Transverse colon (tissue), 4 donors: ENCODE measurements around the gene MEX3A. TPM values are rescaled to one million over a fixed set of nuclear protein-coding genes. Genes with fewer than 3 reads are reported as not detected.

Experiments used
- DNase-seq: peaks from one replicate; pipeline ENCODE4 v3.0.0-alpha.2; 2019
- H3K27ac ChIP-seq, 4 donors: fragments of 200-600 bp; sonication (generic); 2 replicates each; pipeline ENCODE4 v1.5.1; 2016 to 2018; ENCODE audit warnings: inconsistent platforms in 4 of 4
- H3K27me3 ChIP-seq: fragments of 200-600 bp; sonication (generic); 2 replicates; pipeline ENCODE4 v1.5.1; 2017; ENCODE audit warnings: inconsistent platforms
- H3K36me3 ChIP-seq, 4 donors: fragments of 200-600 bp; sonication (generic); 2 replicates each; pipeline ENCODE4 v1.5.1; 2017 to 2019; ENCODE audit warnings: inconsistent platforms in 4 of 4
- H3K4me1 ChIP-seq, 4 donors: fragments of 200-600 bp; sonication (generic); 2 replicates each; pipeline ENCODE4 v1.5.1; 2017 to 2020; ENCODE audit warnings: inconsistent platforms in 4 of 4
- H3K4me3 ChIP-seq, 4 donors: fragments of 200-600 bp; sonication (generic); 1 replicate in 1 of 4; 2 replicates in 3 of 4; pipeline versions ENCODE4 v1.5.1 to v1.6.1; 2017 to 2019; ENCODE audit warnings: inconsistent platforms in 4 of 4
- H3K9me3 ChIP-seq, 2 donors: fragments of 200-600 bp; sonication (generic); 2 replicates each; pipeline ENCODE4 v1.5.1; 2017 to 2019; ENCODE audit warnings: inconsistent platforms in 2 of 2
- EP300 ChIP-seq: sonication (generic); formaldehyde crosslinking; IDR thresholded peaks from one replicate; pipeline ENCODE4 v1.6.1; 2017; ENCODE audit warnings: antibody characterized with exemption, low read depth
- POLR2A ChIP-seq: fragments of 450-650 bp; IDR thresholded peaks from one replicate; pipeline ENCODE4 v1.6.1; 2016; ENCODE audit warnings: antibody characterized with exemption, mild to moderate bottlenecking, moderate library complexity
- POLR2AphosphoS5 ChIP-seq, 3 donors: sonication (generic); formaldehyde crosslinking; IDR thresholded peaks; one replicate each; pipeline ENCODE4 v1.6.1; 2016; ENCODE audit warnings: antibody characterized with exemption in 3 of 3
- WGBS, 2 donors: methylation state at CpG; one replicate each; pipeline ENCODE4 v1.1.5; 2018; ENCODE audit warnings: low coverage in 1 of 2; 5-methylcytosine and 5-hydroxymethylcytosine counted together
- in situ Hi-C, 4 donors: fragments of 200-750 bp; cut with MboI; loops; one replicate each; pipeline versions ENCODE4 v1.15.0 to v1.15.1; 2017; ENCODE audit warnings: low sequenced_read_pairs in 3 of 4, low pct_ligation_motif_present in 1 of 4, low pct_unique_long_range_greater_than_20kb in 1 of 4
- intact Hi-C: fragments of 100-400 bp; cut with DNase I; formaldehyde crosslinking; loops from one replicate; pipeline ENCODE4 v1.15.1; 2023; ENCODE audit warnings: low total_unique reads
- total RNA-seq, 4 donors: library from RNA; depleted of rRNA; stranded (reverse); fragments of >200 nt; gene quantifications; one replicate each; pipeline ENCODE4 v1.1.0, GENCODE V29; 2016
- TF ChIP-seq, protein P1 (sequence below), 5 experiments: fragments of 200-600 bp in 3 of 5; fragments of 450-650 bp in 2 of 5; sonication (generic) in 3 of 5; IDR thresholded peaks; 1 replicate in 2 of 5; 2 replicates in 3 of 5; pipeline ENCODE4 v1.5.1; 2016 to 2017; ENCODE audit warnings: antibody characterized with exemption in 5 of 5, inconsistent platforms in 3 of 5, mild to moderate bottlenecking in 2 of 5, moderate library complexity in 1 of 5

MEX3A gene
- total RNA-seq, 4 donors from 2014 or later: 0.14 to 0.60 (median 0.48) TPM; not detected in 1

- no peak for DNase-seq
- peaks cover 0 to 7% (median 1%) of the 10 kb centered on the region in 4 donors for H3K4me1 ChIP-seq
- H3K27ac ChIP-seq: peak overlapping the region in 1 of 4 donors; percentile 34
- H3K36me3 ChIP-seq: no peaks in the 10 kb centered on the region
- H3K4me3 ChIP-seq: no peak overlapping the region
- 59% methylated on average over 5 of the region's 6 CpGs; no CpG with 5 or more reads in 1 of the 2 donors for WGBS, 2 donors
- TF ChIP-seq EP300: no peak
- TF ChIP-seq POLR2AphosphoS5 (IDR thresholded peaks at IDR 0.05): no peak
- no peak for TF ChIP-seq POLR2A
- TF ChIP-seq, protein P1, sequence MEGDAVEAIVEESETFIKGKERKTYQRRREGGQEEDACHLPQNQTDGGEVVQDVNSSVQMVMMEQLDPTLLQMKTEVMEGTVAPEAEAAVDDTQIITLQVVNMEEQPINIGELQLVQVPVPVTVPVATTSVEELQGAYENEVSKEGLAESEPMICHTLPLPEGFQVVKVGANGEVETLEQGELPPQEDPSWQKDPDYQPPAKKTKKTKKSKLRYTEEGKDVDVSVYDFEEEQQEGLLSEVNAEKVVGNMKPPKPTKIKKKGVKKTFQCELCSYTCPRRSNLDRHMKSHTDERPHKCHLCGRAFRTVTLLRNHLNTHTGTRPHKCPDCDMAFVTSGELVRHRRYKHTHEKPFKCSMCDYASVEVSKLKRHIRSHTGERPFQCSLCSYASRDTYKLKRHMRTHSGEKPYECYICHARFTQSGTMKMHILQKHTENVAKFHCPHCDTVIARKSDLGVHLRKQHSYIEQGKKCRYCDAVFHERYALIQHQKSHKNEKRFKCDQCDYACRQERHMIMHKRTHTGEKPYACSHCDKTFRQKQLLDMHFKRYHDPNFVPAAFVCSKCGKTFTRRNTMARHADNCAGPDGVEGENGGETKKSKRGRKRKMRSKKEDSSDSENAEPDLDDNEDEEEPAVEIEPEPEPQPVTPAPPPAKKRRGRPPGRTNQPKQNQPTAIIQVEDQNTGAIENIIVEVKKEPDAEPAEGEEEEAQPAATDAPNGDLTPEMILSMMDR (IDR thresholded peaks at IDR 0.05): no peak
- no peaks in the 10 kb centered on the region for H3K9me3 ChIP-seq
- in situ Hi-C loops (loop anchor here (5.0 to 25.0 kb wide), 4 partner anchors 43 to 138 kb away; partner anchors contain the start of gene PMF1 (in 1 of the 4)), intact Hi-C loops (loop anchor here (2.0 kb wide), 1 partner anchor 135 kb away; no protein-coding TSS in a partner anchor)
- H3K27me3 ChIP-seq: no peaks in the 10 kb centered on the region
These were observed 7.4 kb upstream of the MEX3A start for GRCh38 chr1:156089704-156090103.

DNA sequence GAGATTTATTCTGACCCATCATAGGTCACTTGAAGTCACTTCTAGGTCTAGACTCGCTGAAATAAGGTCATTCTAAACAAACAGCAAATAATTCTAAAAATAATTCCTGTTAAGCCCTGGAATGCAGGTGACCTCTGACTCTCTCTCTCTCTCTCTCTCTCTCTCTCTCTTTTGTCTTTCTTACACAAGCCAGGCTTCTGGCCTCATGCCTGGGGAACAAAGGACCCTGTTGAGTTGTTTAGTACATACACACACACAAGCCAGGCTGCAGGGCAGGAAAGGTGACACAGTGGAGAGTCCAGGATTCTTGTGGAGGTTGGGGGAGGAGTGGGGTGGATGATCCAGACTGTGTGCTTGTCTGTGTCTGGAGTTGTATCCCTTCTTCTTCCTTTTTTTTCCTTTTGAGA, 4.0 kb upstream of the MEX3A start:
- no peak overlapping the region for H3K27ac ChIP-seq
- no peaks in the 10 kb centered on the region for H3K9me3 ChIP-seq
- no peaks in the 10 kb centered on the region for H3K27me3 ChIP-seq
- peaks cover 0 to 29% (median 15%) of the 10 kb centered on the region in 4 donors for H3K4me1 ChIP-seq
- no peak for TF ChIP-seq POLR2A
- no peak for TF ChIP-seq POLR2AphosphoS5 (IDR thresholded peaks at IDR 0.05)
- TF ChIP-seq, protein P1 (IDR thresholded peaks at IDR 0.05): no peak
- no peak for TF ChIP-seq EP300
- intact Hi-C loops: no loop called here
- no peak for DNase-seq
- no peak overlapping the region for H3K4me3 ChIP-seq
- whole genome bisulfite sequencing, 2 donors: 53 to 63% methylated on average over 1 of the region's 1 CpG
- H3K36me3 ChIP-seq: no peaks in the 10 kb centered on the region
- in situ Hi-C loops: loop anchor here in 2 of 4 donors (5.0 to 25.0 kb wide), 2 partner anchors 46 to 126 kb away; partner anchors contain the start of gene PMF1 (in 1 of the 2)

DNA sequence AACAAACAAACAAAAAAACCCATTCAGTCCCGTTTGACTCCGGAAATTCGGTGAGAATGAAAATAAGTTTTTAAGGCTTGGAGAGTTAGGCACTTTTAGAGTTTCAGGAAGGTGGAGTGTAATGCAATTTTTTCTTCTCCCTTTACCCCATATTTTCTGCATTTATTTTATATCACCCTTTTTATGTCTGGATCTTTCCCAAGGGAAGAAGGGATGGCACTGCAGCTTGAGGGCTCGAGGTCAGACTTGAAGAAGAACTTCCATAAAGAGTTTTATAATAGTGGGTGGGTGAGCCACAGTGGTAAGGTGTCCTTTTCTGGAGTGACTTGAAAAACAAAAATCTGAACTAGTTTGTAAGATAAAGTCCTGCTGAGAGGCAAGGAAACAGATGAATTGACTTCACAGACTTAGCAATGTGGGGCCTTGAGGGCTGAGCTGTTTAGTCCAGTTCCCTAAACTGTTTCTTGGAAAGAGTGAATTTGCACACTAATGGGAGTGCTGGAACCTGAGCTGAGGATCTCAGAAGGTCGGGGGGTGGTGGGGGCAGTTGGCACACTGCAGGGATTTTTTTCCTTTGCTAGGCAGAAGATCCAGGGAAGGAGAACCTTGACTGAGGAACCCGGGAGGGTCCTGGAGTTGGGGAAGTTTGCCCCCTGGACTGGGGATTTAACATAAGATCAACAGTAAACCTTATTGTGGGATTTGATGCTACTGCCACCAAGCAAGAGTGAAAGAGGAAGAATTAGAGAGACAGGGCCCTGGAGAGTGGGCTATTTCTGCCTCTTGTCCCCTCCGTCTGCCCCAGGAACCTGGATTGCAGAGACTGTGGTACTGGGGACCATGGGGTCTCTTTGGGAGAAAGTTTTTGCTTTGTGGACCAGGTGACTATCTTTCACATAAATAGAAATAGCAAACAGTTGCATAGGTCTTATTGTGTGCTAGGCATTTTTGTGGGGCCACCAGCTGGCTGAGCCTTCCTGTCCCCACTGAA, 1.8 kb upstream of the MEX3A start:
- Histone ChIP-seq H3K9me3 (no peaks in the 10 kb centered on the region), H3K4me1 (peaks cover 0 to 27% (median 16%) of the 10 kb centered on the region in 4 donors), H3K36me3 (no peaks in the 10 kb centered on the region), H3K4me3 (no peak overlapping the region), H3K27ac (no peak overlapping the region), H3K27me3 (no peaks in the 10 kb centered on the region)
- in situ Hi-C loops (loop anchor here in 1 of 4 donors (25.0 kb wide), 1 partner anchor 128 kb away; the partner anchor contains the start of gene PMF1), intact Hi-C loops (no loop called here)
- 59 to 69% methylated on average over 4 to 7 of the region's 7 CpGs for WGBS, 2 donors
- TF ChIP-seq EP300 (no peak), POLR2AphosphoS5 (IDR thresholded peaks at IDR 0.05) (no peak), POLR2A (no peak)
- TF ChIP-seq, protein P1 (IDR thresholded peaks at IDR 0.05): no peak
- no peak for DNase-seq

- Histone ChIP-seq H3K4me3 (peak overlapping the region; percentile 53 to 90 (median 69)), H3K27ac (peak overlapping the region in 2 of 4 donors; percentile 54 to 72), H3K27me3 (no peaks in the 10 kb centered on the region), H3K9me3 (no peaks in the 10 kb centered on the region), H3K36me3 (no peaks in the 10 kb centered on the region), H3K4me1 (peaks cover 0 to 27% (median 16%) of the 10 kb centered on the region in 4 donors)
- TF ChIP-seq EP300: no peak
- TF ChIP-seq POLR2A: no peak
- TF ChIP-seq, protein P1 (IDR thresholded peaks at IDR 0.05): no peak
- no peak for TF ChIP-seq POLR2AphosphoS5 (IDR thresholded peaks at IDR 0.05)
- in situ Hi-C loops: loop anchor here in 1 of 4 donors (25.0 kb wide), 1 partner anchor 130 kb away; the partner anchor contains the start of gene PMF1
- intact Hi-C loops: no loop called here
- DNase-seq: no peak
- 0% methylated on average over 8 of the region's 10 CpGs; no CpG with 5 or more reads in 1 of the 2 donors for WGBS, 2 donors
These were observed 352 bp downstream of the MEX3A start for GRCh38 chr1:156081917-156082308.
